HEK293T (cell line): ENCODE measurements around the gene WNK4.
"Not testable (repeated sequence)": the region's sequence is repeated elsewhere in the genome, so short reads cannot be mapped to it uniquely, and the experiment has no call there.

Experiments
- ARNT ChIP-seq: fragments of 450-650 bp; IDR thresholded peaks from 2 replicates; pipeline ENCODE4 v1.6.1; 2017; ENCODE audit warnings: mild to moderate bottlenecking
- BHLHE40 ChIP-seq: fragments of 450-650 bp; IDR thresholded peaks from 2 replicates; pipeline ENCODE4 v1.6.1; 2016; ENCODE audit warnings: mild to moderate bottlenecking, moderate library complexity, borderline replicate concordance
- ELF4 ChIP-seq: fragments of 450-650 bp; IDR thresholded peaks from 2 replicates; pipeline ENCODE4 v1.6.1; 2017; ENCODE audit warnings: antibody characterized with exemption
- FOXA1 ChIP-seq: fragments of 450-650 bp; IDR thresholded peaks from 2 replicates; pipeline ENCODE4 v1.6.1; 2016; ENCODE audit warnings: mild to moderate bottlenecking
- FOXK2 ChIP-seq: fragments of 450-650 bp; IDR thresholded peaks from 2 replicates; pipeline ENCODE4 v1.6.1; 2016; ENCODE audit warnings: mild to moderate bottlenecking
- HDGF ChIP-seq: fragments of 450-650 bp; IDR thresholded peaks from 2 replicates; pipeline ENCODE4 v1.6.1; 2017; ENCODE audit warnings: antibody characterized with exemption, borderline replicate concordance
- L3MBTL2 ChIP-seq: fragments of 450-650 bp; conservative IDR thresholded peaks from 2 replicates; pipeline ENCODE4 v1.6.1; 2016; ENCODE audit warnings: mild to moderate bottlenecking
- TARDBP ChIP-seq: fragments of 450-650 bp; IDR thresholded peaks from 2 replicates; pipeline ENCODE4 v1.6.1; 2016

DNA sequence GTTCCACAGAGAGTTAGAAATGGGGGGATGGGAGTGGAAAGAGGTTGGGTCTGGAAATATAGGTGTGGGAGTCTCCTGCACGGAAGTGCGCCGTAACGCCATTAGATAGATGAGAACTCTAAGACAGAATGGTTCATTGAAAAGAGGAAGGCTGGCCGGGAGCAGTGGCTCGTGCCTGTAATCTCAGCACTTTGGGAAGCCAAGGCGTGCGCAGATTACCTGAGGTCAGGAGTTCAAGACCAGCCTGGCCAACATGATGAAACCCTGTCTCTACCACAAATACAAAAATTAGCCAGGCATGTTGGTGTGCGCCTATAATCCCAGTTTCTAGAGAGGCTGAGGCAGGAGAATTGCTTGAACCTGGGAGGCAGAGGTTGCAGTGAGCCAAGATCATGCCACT is 12.4 kb upstream of the WNK4 start:
- not testable (repeated sequence) for TF ChIP-seq FOXK2, HDGF, L3MBTL2, ARNT, BHLHE40, FOXA1, ELF4, TARDBP
